WTC11 (cell line): Measurements from ENCODE around the gene ASTN2.

Source experiments
- CREB1 ChIP-seq: sonication (generic); formaldehyde crosslinking; IDR thresholded peaks from 2 replicates; pipeline ENCODE4 v1.8.0; 2023; ENCODE audit warnings: mild to moderate bottlenecking, missing genetic modification reagents
- CTCF ChIP-seq: fragments of 200-600 bp; IDR thresholded peaks from 2 replicates; pipeline ENCODE4 v1.8.0; 2022; ENCODE audit warnings: antibody characterized with exemption
- NFYB ChIP-seq: sonication (generic); formaldehyde crosslinking; conservative IDR thresholded peaks from 2 replicates; pipeline ENCODE4 v1.8.0; 2022; ENCODE audit warnings: low read depth, missing genetic modification reagents
- SMAD3 ChIP-seq: sonication (generic); formaldehyde crosslinking; IDR thresholded peaks from 2 replicates; pipeline ENCODE4 v1.8.0; 2022; ENCODE audit warnings: missing genetic modification reagents, mild to moderate bottlenecking, borderline replicate concordance
- USF1 ChIP-seq: sonication (generic); formaldehyde crosslinking; IDR thresholded peaks from 2 replicates; pipeline ENCODE4 v1.8.0; 2022; ENCODE audit warnings: mild to moderate bottlenecking, missing genetic modification reagents
- ZNF423 ChIP-seq: fragments of 250-450 bp; sonication (Bioruptor Pico); IDR thresholded peaks from 2 replicates; pipeline ENCODE4 v2.1.2; 2022; ENCODE audit warnings: mild to moderate bottlenecking, moderate library complexity

GRCh38 chr9:117411547-117411946 is 3.3 kb downstream of the ASTN2 start:
- TF ChIP-seq CREB1 (CRISPR knock-in tag), result no peak
- TF ChIP-seq USF1 (CRISPR knock-in tag), result no peak
- no peak for TF ChIP-seq ZNF423 (CRISPR knock-in tag)
- TF ChIP-seq NFYB, result no peak
- TF ChIP-seq CTCF, result peak; percentile 82
- TF ChIP-seq SMAD3, result no peak
